NCI-H2227 (cell line): Measurements from ENCODE around the gene SFXN1.
"Not testable (repeated sequence)": the region's sequence is repeated elsewhere in the genome, so short reads cannot be mapped to it uniquely, and the experiment has no call there.

Source experiments
- DNase-seq: peaks from one replicate; lab custom pipeline; 2025; ENCODE audit not compliant: unreplicated experiment; lab: John Stamatoyannopoulos, UW

Gene SFXN1

GRCh38 chr5:175493726-175494125, 15.4 kb downstream of the SFXN1 start:
- DNase-seq, result no peak

DNA sequence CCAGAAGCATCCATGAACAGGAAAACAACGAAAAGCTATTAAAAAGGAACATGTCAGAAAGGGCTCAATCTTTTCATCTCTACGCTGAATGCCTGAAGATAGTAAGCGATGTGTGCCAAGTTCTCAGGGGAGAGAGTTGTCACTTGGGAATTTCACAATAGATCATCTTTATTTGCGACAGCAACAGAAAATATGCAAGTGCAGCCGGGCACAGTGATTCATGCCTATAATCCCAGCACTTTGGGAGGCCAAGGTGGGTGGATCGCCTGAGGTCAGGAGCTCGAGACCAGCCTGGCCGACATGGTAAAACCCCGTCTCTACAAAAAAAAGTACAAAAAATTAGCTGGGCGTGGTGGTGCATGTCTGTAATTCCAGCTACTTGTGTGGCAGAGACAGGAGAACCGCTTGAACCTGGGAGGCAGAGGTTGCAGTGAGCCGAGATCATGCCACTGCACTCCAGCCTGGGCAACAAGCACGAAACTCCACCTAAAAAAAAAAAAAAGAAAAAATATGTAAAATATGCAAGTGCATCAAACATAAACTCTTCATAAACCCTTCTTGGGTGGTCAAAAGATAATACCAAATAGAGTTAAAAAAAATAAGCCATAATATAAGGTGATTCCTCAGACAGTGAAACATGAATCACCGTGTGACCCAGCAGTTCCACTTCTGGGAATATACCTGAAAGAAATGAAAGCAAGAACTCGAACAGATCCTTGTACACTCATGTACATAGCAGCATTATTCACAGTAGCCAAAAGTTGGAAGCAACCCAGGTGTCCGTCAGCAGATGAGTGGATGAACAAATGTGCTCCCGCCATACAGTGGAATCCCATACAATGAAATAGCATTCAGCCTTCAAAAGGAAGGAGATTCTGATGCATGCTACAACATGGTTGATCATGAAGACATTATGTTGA, 16.2 kb downstream of the SFXN1 start:
- DNase-seq, result no peak

DNA sequence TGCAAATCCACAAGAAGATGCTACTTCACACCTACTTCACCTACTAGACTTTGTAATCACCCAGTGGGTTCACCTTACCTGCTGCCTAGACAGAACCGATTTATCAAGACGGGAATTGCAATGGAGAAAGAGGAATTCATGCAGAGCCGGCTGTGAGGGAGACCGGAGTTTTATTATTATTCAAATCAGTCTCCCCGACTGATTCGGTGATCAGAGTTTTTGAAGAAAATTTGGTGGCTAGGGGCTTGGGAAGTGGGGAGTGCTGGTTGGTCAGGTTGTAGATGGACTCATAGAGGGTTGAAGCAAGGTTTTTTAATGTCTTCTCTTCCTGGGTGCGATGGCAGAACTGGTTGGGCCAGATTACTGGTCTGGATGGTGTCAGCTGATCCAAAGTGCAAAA, 23.4 kb downstream of the SFXN1 start:
- DNase-seq, result no peak

- not testable (repeated sequence) for DNase-seq
Measured at GRCh38 chr5:175507671-175508070, 29.3 kb downstream of the SFXN1 start.

- no peak for DNase-seq
Measured at GRCh38 chr5:175508896-175509295, 30.5 kb downstream of the SFXN1 start.

- no peak for DNase-seq
Measured at GRCh38 chr5:175513297-175513696, 34.9 kb downstream of the SFXN1 start.

- no peak for DNase-seq
Measured at GRCh38 chr5:175513726-175514125, 35.4 kb downstream of the SFXN1 start.

- no peak for DNase-seq
Measured at GRCh38 chr5:175516933-175517823, 38.8 kb downstream of the SFXN1 start.

DNA sequence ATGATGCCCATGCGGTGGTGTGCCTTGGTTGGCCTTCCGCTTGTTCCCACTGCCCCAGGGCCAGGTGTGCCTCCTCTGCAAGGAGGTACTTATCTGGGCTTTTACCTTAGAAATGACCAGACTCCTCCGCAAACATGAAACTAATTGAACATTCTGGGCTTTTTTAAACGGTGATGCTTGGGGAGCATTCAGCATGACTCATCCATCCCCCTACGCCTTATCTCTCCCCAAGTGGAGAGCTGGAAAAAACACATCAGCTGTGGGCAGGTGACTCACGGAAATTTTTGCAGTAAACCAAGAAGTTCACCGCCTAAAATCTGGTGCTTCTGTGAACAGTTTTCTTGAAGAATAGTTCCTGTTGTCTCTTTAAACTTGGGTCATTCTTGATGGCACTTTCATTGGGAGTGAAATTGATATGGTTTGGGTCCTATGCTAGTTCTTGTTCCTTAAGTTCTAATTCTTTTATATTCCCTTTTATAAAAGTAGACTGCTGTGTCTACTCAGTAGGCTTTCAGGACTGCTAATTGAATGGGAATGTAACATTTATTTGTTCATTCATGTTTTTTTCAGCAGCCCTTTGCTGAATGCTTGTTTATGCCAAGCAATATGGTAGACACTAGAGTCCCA, 39.6 kb downstream of the SFXN1 start:
- no peak for DNase-seq

DNA sequence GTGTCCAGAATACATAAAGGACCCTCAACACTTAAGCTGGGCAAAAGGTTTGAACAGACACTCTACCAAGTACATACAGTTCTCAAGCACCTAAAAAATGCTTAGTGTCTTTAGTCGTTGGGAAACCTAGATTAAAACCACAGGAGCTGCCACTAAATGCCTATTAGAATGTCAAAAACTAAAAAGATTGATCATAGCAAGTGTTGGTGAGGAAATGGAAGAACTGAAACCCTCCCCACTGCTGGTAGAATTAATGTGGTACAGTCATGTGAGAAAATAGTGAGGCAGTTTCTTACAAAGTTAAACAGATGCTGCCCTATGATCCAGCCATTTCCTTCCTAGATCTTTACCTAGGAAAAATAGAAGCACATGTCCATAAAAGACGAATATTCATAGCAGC, 40.6 kb downstream of the SFXN1 start:
- DNase-seq, result no peak

- DNase-seq, result no peak
Measured at GRCh38 chr5:175520321-175520720, 42.0 kb downstream of the SFXN1 start.

DNA sequence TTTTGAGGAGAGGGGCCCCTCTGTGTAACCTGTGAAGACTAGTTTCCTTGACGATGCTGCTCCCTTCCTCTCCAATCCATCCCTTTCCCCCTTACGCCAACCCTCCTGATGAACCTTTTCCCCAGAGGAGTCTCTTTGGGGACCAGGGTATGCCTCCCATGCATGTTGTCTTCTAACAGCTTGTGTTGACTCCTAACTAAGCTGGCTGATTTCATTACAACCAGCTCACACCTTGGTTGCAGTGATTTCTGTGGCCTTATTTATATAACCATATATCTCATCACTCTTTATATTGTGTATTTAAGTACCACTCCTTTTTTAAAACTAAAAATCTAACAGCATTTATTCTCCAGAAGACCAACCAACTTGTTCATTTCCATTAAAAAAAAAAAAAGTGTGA, 42.5 kb downstream of the SFXN1 start:
- no peak for DNase-seq

DNA sequence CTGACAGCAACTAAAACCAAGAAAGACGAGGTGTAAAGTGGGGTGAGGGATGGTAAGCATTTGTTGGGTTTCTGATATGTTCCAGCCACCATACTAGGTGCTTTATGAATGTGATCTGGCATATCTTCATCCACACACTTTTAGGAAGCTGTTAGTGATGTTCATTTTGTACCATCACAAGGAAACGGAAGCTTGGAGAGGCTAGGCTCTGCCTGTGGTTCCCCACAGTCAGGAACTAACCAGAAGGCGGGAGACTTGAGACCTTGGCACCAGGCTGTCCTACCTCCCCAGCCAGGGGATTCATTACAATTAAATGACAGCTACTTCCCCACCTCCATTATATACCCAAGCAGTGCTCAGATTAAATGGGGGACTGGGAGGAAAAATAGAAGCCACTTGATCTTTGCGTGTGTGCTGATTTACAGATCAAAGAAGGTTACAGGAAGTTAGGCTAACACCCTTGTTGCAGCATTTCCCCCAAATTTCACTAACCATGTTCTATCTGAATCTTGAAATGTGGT, 43.0 kb downstream of the SFXN1 start:
- DNase-seq, result no peak

DNA sequence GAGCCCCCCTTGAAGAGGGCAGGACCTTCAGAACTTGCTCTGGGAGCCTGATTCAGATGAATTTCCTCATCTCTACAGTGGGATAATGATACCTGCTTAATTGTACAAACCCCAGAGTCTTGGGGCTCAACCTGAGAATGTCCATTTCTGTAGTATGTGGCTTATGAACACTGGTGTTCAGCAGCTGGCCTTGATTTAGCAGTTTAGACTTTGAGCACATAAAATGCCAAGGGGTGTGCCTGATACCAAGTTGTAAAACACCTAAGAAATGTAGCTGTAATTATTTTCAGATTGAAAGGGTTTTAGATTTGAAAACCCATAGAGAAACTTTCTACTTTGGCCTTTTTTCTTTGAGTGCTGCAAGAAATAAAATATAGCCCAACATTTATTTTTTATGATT, 44.9 kb downstream of the SFXN1 start:
- no peak for DNase-seq

- no peak for DNase-seq
Measured at GRCh38 chr5:175524211-175524610, 45.9 kb downstream of the SFXN1 start.

GRCh38 chr5:175526691-175527090, 48.3 kb downstream of the SFXN1 start:
- DNase-seq, result no peak

DNA sequence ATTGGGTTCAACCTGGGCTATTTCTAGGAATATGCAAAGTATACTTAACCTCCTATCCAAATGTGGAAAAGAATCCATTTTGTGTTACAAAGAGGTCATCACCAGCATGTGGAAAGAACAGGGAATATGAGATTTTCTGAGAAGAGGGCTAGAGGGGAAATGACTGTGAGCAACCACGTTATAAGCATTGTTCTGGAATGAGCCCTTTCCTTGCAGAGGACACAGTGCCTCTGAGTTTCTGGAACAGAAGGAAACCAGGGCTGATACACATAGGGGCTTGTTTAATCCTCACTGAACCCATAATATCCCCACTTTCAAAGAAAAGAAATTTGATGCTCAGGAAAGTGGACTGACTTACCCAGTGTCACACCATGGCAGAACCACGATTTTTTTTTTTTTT, 53.0 kb downstream of the SFXN1 start:
- no peak for DNase-seq

DNA sequence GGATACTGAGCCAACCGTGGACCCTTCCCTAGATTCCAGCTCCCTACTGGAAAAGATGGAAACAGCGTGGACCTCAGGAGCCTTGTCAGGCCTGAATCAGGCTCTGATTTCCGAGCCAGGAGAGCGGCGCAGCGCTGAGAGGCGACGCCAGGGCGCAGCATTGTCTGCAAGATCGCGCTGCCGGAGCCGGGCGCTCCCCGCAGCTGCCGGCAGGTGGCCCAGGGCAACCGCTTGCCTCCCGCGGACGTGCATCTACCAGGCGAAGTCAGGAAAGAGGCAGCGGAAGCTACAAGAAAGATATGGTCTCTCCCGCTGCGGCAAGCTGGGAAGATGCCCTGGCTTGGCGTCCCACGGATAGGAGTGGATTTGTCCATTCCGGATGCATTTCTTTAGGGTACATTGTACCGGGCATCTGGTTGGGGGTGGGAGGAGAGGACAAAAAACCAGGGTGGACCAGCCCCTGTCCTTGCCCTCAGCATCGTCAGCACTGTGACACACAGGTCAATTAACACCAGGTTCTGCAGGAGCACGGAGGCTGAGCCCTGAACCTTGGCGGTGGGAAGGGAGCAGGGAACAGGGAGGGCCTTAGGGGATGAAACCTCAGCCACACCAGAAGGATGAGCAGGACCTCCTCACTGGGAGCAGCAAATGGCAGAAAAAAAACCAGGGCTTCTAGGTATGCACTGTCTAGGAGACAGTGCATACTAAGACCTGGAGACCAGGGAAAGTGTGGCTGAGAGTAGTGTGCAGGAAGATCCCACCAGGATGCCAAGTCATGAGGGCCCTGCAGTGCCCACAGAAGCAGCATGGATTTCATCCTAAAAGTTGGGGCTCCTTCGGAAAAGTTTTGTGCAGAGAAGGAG, 55.9 kb downstream of the SFXN1 start:
- DNase-seq, result peak; percentile 88

- DNase-seq, result not testable (repeated sequence)
Measured at GRCh38 chr5:175535331-175535730, 57.0 kb downstream of the SFXN1 start.

DNA sequence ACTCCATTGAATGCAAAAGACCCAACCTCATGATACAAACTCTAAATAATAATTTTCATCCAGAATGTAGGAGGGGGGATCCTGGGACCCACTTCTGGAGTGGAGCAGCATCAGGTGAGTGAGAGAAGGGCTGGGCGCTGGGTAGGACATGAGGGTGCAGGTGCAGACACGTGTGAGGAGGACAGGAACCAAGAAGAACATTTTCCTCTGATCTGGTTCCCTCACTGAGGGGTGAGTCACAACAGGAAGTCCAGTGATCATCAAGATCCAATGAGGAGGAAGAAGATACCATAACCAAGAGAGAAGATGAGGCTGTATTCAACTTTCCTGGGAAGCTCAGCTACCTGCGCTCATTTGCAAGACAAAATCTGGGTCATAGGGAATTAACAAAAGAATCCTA, 57.4 kb downstream of the SFXN1 start:
- no peak for DNase-seq
